HG03095 (cell line): ENCODE data around the gene ARHGEF18.
"Not testable (repeated sequence)": the region's sequence is repeated elsewhere in the genome, so short reads cannot be mapped to it uniquely, and the experiment has no call there.

Source experiments
- ATAC-seq: cut with Tn5 transposase; IDR thresholded peaks from one replicate; pipeline ENCODE4 v1.9.1; 2021; ENCODE audit warnings: moderate library complexity; ENCODE audit not compliant: unreplicated experiment

The ARHGEF18 gene

DNA sequence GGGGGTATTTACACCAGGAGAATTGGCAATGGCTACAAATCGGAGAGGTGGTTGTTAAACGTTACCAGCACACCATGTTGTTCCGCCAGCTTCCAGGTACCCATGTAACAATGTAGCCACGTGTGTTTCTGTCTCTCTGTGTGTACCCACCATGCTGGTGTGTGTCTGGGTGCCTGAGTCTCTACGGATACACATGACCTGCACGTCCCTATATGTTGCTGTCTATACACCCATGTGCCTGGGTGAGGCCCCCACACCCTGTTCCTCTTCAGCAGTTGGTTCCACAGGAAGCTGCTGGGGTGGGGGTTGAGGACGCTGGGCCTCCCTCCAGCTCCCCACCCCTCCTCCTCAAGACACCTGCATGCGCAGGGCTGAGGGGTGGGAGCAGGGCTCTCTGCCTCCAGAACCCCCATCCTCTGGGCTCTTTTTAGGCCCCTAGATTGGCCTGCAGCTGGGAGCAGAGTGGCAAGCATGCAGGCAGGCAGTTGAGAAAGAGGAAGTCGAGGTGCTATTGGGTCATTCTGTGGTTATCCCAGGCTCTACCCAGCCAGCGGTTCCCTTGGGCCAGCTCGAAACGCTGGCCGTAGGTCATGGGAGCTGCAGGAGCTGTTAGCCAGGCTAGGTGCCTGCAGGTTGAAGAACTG, at the start of gene ARHGEF18:
ARHGEF18 (plus strand) TSS at position 351 of the 644 bp plus-strand sequence. CDS start 13,954 bp downstream, outside the sequence.
- ATAC-seq, result no peak

- no peak for ATAC-seq
These were observed 47.2 kb upstream of the ARHGEF18 start for GRCh38 chr19:7301525-7301924.

- ATAC-seq, result no peak
These were observed 45.3 kb upstream of the ARHGEF18 start for GRCh38 chr19:7303470-7303869.

DNA sequence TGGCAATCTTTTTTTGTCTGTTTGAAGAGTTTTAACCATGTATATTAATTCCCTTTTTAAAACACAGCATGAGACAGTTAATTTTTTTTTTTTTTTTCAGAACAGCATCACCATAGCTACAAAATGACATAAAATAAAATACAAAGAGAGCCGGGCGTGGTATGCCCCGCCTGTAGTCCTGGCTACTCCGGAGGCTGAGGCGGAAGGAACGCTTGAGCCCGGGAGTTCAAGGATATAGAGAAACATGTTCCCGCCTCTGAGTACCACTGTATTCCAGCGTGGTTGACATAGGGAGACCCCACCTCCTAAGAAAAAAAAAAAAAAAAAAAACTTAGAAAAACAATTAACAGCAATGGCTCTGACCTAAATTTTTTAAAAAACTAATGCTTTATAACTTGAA, 44.5 kb upstream of the ARHGEF18 start:
- ATAC-seq, result no peak

- ATAC-seq, result no peak
These were observed 41.0 kb upstream of the ARHGEF18 start for GRCh38 chr19:7307590-7308218.

DNA sequence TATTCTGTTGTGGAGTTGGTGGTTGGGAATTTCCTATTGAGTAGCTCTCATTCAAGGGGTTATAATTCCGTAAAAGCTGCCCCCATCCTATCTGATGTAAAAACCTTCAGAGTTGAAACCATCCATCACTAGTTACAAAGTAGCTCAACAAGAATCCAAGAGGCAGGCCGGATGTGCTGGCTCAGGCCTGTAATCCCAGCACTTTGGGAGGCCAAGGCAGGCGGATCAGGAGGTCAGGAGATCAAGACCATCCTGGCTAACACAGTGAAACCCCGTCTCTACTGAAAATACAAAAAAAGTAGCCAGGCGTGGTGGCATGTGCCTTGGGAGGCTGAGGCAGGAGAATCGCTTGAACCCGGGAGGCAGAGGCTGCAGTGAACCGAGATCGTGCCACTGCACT, 40.4 kb upstream of the ARHGEF18 start:
- not testable (repeated sequence) for ATAC-seq

- ATAC-seq, result no peak
These were observed 36.8 kb upstream of the ARHGEF18 start for GRCh38 chr19:7311911-7312310.

GRCh38 chr19:7312816-7313215, 35.9 kb upstream of the ARHGEF18 start:
- ATAC-seq, result no peak

- no peak for ATAC-seq
These were observed 30.6 kb upstream of the ARHGEF18 start for GRCh38 chr19:7318176-7318575.

GRCh38 chr19:7326105-7326877, 22.4 kb upstream of the ARHGEF18 start:
- ATAC-seq, result no peak

DNA sequence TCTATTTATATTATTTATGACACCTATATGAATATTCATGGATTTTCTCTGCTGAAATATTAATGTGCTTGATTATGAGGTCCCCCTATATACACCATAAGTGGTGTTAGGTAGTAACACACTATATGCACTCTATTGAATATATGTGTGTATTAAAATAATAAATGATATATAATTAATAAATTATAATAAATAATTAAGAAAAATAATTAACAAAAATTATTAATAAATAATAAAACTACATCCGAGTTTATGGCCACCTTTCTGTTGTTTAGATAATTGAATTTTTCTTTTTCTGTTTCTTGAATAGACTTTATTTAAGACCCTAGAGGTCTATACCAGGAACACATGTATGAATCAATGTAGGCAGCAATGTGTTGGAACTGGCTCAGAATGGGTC, 20.9 kb upstream of the ARHGEF18 start:
- ATAC-seq, result no peak

GRCh38 chr19:7328647-7329046, 20.1 kb upstream of the ARHGEF18 start:
- ATAC-seq, result no peak

GRCh38 chr19:7331446-7331845, 17.3 kb upstream of the ARHGEF18 start:
- no peak for ATAC-seq

DNA sequence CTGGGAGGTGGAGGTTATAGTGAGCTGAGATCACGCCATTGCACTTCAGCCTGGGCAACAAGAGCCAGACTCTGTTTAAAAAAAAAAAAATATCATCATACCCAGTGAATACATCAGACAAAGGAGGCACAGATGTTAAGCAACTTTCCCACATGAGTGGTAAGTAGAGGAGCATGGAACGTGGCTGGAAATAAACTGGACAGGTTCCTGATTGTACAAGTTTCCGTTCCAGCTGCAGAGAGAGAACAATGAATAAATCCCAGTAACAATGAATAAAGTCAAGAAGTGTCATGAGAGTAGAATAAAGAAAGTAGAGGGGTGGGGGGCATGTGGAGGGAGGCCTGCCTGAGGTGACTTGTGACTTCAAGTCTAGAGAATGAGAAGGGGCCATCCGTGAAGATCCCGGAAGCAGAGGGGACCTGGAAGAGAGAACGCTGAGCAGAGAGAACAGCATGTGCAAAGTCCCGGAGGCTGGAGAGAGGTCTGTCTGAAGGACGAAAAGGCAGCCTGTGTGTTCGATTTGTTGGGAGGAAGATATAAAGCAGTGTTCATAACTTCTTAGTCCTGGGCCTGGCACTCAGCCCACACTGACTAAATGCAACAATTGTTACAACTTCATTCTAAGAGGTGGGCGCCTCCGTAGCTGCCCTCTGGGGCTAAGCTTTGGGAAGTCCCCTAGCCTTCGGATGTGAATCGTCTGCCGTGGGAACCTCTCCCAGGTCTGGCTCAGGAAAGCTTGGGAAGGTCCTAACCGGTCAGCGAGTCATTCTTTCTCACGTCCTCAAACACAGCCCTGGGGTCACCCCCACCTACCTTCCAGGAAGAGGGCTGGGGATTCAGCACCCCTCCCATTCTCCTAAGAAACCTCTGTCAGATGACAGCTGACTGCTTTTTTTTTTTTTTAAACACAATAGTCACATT, 15.3 kb upstream of the ARHGEF18 start:
- no peak for ATAC-seq

- ATAC-seq, result no peak
These were observed 12.3 kb upstream of the ARHGEF18 start for GRCh38 chr19:7336321-7336973.

DNA sequence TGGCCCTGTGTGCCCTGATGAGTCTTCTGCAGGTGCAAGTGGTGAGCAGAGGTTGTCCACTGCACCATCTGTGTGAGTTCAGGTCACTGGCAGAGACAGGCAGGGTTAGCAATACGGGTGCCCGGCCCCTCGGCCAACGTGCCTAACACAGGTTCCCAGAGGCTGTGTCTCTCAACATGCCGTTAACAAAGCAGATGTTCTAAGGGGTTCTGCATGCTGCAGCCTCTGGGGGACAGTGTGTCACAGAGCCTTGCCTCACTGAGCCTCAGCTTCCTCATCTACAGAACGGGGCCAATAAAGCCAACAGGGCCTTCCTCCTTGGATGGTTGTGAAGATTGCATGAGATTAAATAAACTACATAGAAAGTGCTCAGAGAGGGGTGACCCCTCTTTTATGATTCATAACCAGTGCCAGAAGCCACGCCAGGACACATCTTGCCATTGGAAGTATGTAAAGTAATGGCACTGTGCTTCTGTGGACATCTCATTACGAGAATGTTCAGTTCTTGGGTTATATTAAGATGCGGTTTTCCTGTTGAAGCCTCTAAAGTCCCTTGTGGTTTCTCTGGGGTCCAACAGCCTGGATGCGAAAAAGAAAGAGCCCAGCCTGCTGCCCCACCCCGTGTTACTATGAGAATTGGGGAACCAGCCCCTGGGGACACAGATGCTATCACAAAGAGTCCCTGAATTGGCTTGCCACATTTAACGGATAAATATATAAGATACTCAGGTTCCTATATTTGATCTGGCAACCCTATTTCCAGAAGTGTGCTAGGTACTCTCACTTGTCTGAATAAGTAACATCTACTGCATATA, 11.2 kb upstream of the ARHGEF18 start:
- ATAC-seq, result peak; percentile 63

DNA sequence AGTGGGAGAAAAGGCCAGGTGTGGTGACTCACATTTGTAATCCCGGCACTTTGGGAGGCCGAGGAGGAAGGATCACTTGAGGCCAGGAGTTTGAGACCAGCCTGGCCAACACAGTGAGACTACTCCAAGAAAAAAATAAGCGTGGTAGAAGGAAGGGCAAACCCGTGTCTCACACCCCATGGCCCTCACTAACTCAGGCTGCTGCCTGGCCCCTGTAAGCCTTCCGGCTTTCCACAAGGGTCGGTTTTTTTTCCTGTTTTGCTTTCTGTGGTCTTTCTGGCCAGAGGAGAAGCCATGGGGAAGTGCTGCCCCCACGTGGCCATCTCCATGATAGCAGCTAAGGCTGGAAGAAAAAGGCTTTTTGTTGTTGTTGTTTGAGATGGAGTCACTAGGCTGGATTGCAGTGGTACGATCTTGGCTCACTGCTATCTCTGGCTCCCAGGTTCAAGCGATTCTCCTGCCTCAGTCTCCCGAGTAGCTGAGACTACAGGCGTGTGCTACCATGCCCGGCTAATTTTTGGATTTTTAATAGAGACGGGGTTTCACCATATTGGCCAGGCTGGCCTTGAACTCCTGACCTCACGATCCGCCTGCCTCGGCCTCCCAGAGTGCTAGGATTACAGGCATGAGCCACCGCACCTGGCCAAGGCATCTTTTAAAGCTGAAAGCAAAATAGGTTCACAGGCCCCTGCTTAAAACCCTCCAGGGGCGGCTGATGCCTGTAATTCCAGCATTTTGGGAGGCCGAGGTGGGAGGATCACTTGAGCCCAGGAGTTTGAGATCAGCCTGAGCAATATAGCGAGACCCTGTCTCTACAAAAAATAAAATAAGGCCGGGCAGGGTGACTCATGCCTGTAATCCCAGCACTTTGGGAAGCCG, 7.5 kb upstream of the ARHGEF18 start:
- no peak for ATAC-seq

DNA sequence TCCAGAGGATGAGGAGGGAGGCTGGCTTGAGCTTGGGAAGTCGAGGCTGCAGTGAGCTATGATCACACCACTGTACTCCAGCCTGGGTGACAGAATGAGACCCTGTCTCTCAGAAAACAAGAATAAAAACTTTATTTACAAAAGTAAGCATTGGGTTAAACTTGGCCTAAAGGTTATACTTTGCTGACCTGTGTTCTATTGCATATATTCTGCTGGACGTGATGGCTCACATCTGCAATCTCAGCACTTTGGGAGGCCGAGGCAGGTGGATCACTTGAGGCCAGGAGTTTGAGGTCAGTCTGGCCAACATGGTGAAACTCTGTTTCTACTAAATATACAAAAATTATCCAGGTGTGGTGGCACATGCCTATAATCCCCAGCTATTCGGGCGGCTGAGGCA, 6.6 kb upstream of the ARHGEF18 start:
- ATAC-seq, result no peak
